Ascending aorta (tissue), 2 donors: ENCODE measurements around the gene MIPEP. TPM values are rescaled to one million over a fixed set of nuclear protein-coding genes. Genes with fewer than 3 reads are reported as not detected.

Experiments
- DNase-seq, 2 donors: peaks; one replicate each; pipeline ENCODE4 v3.0.0-alpha.2; 2019; ENCODE audit warnings: low spot score in 2 of 2
- H3K27ac ChIP-seq, 2 donors: fragments of 200-600 bp; sonication (generic); one replicate each; pipeline ENCODE4 v1.5.1; 2016 to 2017; ENCODE audit warnings: mild to moderate bottlenecking in 1 of 2
- H3K27me3 ChIP-seq: fragments of 200-600 bp; sonication (generic); one replicate; pipeline ENCODE4 v1.5.1; 2017
- H3K36me3 ChIP-seq, 2 donors: fragments of 200-600 bp; sonication (generic); one replicate each; pipeline ENCODE4 v1.5.1; 2016
- H3K4me1 ChIP-seq, 2 donors: fragments of 200-600 bp; sonication (generic); one replicate each; pipeline ENCODE4 v1.5.1; 2016 to 2017; ENCODE audit warnings: mild to moderate bottlenecking in 1 of 2
- H3K4me3 ChIP-seq, 2 donors: fragments of 200-600 bp; sonication (generic); one replicate each; pipeline ENCODE4 v1.5.1; 2016 to 2017; ENCODE audit warnings: mild to moderate bottlenecking in 1 of 2
- H3K9me3 ChIP-seq, 2 donors: fragments of 200-600 bp; sonication (generic); one replicate each; pipeline ENCODE4 v1.5.1; 2016
- CTCF ChIP-seq, 3 experiments: fragments of 200-600 bp in 2 of 3; fragments of 450-650 bp in 1 of 3; sonication (generic) in 2 of 3; IDR thresholded peaks; one replicate each; pipeline ENCODE4 v1.5.1; 2016 to 2019; ENCODE audit warnings: antibody characterized with exemption in 3 of 3, mild to moderate bottlenecking in 1 of 3, moderate library complexity in 1 of 3
- intact Hi-C: fragments of 100-400 bp; cut with DNase I; formaldehyde crosslinking; loops from one replicate; pipeline ENCODE4 v1.15.1; 2023
- total RNA-seq: library from RNA; depleted of rRNA; stranded (reverse); fragments of >200 nt; gene quantifications from one replicate; pipeline ENCODE4 v1.1.0, GENCODE V29; 2016

The MIPEP gene
- total RNA-seq, 1 donor from 2014 or later = 2.8 TPM

DNA sequence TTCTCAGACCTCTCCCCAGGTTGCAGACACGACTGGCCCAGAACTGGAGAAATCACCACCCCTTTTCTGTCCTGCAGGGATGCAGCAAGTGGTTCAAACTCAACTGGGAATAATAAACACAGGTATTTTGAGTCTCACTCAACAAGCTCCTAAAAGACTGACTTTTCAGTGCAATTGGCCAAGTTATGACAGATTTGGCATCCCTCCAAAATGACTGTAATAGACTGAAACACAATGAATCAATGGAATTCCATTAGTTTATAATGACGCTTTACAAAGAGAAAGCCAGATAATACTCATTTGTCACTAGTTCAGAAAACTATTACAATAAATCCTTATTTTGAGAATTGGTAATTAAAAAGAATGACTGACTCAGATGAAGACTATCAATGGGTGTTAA, 38.1 kb downstream of the MIPEP start:
- TF ChIP-seq CTCF (IDR thresholded peaks at IDR 0.05) = no peak
- no peak overlapping the region for H3K4me3 ChIP-seq
- H3K27ac ChIP-seq = no peak overlapping the region
- H3K4me1 ChIP-seq = no peaks in the 10 kb centered on the region
- no peaks in the 10 kb centered on the region for H3K9me3 ChIP-seq
- H3K27me3 ChIP-seq = no peaks in the 10 kb centered on the region
- no peak for DNase-seq
- intact Hi-C loops = no loop called here
- peaks cover 0 to 8% of the 10 kb centered on the region in 2 donors for H3K36me3 ChIP-seq

DNA sequence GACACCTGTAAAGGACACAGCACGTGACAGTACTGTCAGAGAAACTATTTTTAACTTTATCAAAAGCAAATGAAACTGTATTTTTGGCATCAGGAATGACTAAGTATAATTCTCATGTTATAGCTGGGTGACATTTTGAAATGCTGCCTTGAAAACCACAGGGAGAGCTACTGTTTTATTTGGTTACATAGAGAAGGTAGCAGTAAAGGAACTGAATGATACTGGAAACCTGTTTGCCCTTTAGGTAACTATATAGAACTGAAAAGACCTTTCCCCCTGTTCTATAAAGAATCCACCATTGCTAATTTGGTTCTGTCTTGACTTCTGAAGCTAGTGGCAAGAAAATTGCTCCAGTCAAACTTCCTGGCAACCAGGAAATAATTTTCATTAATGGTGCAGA, 39.1 kb downstream of the MIPEP start:
- Histone ChIP-seq H3K9me3 (no peaks in the 10 kb centered on the region), H3K4me1 (no peaks in the 10 kb centered on the region), H3K27me3 (no peaks in the 10 kb centered on the region), H3K4me3 (no peak overlapping the region), H3K36me3 (peaks cover 0 to 8% of the 10 kb centered on the region in 2 donors), H3K27ac (no peak overlapping the region)
- intact Hi-C loops = no loop called here
- no peak for TF ChIP-seq CTCF (IDR thresholded peaks at IDR 0.05)
- no peak for DNase-seq

DNA sequence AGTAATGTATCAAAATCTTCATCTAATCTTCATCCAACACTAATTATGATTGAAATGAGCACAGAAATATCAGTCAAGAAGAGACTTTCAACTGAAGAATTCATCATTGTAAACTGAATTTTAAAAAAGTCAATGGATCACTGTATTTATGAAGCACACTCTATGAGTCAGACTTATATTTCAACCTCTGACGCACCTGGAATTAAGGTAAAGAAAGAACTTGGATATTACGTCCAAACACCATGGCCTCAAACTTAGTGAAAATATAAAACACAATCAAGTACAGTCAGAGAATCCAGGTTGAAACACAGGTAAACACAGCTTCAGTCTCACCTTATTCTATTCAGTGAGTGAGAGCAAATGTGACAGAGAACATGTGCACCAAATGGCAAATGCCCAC, 39.5 kb downstream of the MIPEP start:
- DNase-seq = no peak
- intact Hi-C loops = no loop called here
- Histone ChIP-seq H3K36me3 (peaks cover 0 to 8% of the 10 kb centered on the region in 2 donors), H3K27me3 (no peaks in the 10 kb centered on the region), H3K4me3 (no peak overlapping the region), H3K4me1 (no peaks in the 10 kb centered on the region), H3K27ac (no peak overlapping the region), H3K9me3 (no peaks in the 10 kb centered on the region)
- no peak for TF ChIP-seq CTCF (IDR thresholded peaks at IDR 0.05)

DNA sequence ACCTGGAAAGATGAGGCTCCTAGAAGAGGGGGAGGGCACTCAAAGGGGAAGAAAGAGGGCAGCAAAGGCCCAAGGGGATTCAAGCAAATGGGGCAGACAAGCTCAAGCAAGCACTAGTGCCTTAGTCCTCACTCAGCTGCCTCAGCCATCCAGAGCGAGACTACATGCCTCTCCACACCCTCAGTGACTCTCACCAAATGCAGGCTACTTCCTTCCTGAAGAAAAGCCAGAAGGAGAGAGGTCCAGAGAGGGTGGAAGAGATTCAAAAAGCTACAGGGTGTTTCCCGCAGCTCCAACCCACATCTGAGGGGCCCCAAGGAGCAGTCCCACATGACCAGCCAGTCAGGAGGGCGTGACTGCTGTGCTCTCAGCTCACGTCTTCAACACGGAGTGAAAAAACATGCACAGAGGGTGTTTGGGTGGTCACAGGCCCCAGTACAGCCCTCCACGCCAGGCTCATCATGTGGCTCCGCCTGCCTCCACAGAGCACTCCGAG, 40.5 kb downstream of the MIPEP start:
- peaks cover 0 to 8% of the 10 kb centered on the region in 2 donors for H3K36me3 ChIP-seq
- intact Hi-C loops = no loop called here
- no peaks in the 10 kb centered on the region for H3K27me3 ChIP-seq
- no peak for DNase-seq
- no peaks in the 10 kb centered on the region for H3K4me1 ChIP-seq
- H3K4me3 ChIP-seq = no peak overlapping the region
- H3K27ac ChIP-seq = no peak overlapping the region
- TF ChIP-seq CTCF (IDR thresholded peaks at IDR 0.05) = no peak
- no peaks in the 10 kb centered on the region for H3K9me3 ChIP-seq

DNA sequence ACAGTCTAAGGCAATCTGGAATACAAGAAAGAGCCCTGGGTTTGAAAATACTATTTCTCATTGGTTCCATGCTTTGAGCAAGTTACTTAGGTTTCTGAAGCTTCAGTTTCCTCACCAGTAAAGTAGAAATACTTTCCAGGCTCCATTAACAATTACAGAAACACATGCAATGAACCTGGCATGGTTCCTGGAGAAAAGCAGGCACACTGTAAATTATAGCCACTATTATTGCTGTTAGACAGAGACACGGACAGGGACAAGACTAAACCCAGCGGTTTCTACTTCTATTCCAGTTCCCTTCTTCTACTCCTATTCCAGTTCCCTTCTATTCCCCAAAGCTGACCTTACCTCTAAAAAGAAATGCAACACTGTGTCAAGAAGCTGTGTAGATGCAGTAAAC, 41.2 kb downstream of the MIPEP start:
- Histone ChIP-seq H3K4me3 (no peak overlapping the region), H3K9me3 (no peaks in the 10 kb centered on the region), H3K36me3 (peaks cover 0 to 8% of the 10 kb centered on the region in 2 donors), H3K4me1 (no peaks in the 10 kb centered on the region), H3K27me3 (no peaks in the 10 kb centered on the region), H3K27ac (no peak overlapping the region)
- TF ChIP-seq CTCF (IDR thresholded peaks at IDR 0.05) = no peak
- intact Hi-C loops = no loop called here
- no peak for DNase-seq

- no peak for DNase-seq
These were observed 41.7 kb downstream of the MIPEP start for GRCh38 chr13:23847497-23847896.

More at GRCh38 chr13:23847497-23847896, 41.7 kb downstream of the MIPEP start:
- Histone ChIP-seq H3K4me1 (no peaks in the 10 kb centered on the region), H3K4me3 (no peak overlapping the region), H3K36me3 (peaks cover 1 to 8% of the 10 kb centered on the region in 2 donors), H3K9me3 (no peaks in the 10 kb centered on the region), H3K27me3 (no peaks in the 10 kb centered on the region), H3K27ac (no peak overlapping the region)
- intact Hi-C loops = no loop called here
- TF ChIP-seq CTCF (IDR thresholded peaks at IDR 0.05) = no peak
